ENCODE measurements around the gene SNTA1. TPM values are rescaled to one million over a fixed set of nuclear protein-coding genes. Genes with fewer than 3 reads are reported as not detected.

The SNTA1 gene
- total and polyA plus RNA-seq, 2 of the 13 experiments (the other 11 are each of a cell fraction or from before 2014, with no cell fraction given), result 16.4 to 18.3 TPM

DNA sequence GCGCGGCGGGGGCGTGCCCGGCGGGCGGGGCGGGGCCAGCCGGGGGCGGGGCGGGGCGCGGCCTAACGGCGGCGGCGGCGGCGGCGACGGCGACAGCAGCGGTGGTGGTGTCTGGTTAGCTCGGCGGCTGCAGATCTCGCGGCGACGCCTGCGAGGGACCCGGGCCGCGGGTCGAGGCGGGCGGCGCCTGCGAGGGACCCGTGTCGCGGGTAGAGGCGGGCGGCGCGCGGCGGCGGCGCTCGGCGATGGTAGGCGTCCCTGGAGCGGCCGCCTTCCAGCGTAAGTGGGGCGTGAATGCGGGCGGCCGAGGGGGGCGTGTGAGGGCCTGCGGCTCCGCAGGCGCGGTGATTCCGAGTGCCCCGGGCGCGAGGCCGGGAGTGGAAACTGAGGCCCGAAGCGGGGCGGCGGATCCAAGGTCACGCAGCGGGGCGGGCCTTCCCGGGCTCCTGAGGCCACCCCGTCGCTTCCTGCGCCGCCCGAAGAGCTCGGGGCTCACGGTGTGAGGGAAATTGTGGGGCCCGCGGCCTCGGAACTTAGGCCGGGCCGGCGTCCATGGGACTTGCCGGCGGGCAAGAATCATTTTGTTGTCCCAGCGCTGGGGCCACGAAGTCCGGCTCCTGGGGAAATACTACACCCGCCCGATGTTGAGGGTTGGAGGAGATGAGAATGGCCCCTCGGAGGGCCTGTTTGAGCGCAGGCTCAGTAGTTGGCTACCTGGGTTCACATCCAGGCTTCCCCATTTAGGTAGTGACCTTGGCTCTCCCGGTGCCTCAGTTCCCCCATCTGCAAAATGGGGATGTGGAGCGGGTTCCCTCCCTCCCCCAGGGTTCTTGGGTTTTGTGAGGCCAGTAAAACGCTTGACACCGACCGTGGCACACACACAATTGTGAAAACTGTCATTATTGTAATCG, 46.7 kb upstream of the SNTA1 start, which contains the start of gene CBFA2T2 (continued):
- TF ChIP-seq, protein P1, sequence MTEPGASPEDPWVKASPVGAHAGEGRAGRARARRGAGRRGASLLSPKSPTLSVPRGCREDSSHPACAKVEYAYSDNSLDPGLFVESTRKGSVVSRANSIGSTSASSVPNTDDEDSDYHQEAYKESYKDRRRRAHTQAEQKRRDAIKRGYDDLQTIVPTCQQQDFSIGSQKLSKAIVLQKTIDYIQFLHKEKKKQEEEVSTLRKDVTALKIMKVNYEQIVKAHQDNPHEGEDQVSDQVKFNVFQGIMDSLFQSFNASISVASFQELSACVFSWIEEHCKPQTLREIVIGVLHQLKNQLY (CRISPR knock-in tag; IDR thresholded peaks at IDR 0.05), result no peak
- TF ChIP-seq, protein P2, sequence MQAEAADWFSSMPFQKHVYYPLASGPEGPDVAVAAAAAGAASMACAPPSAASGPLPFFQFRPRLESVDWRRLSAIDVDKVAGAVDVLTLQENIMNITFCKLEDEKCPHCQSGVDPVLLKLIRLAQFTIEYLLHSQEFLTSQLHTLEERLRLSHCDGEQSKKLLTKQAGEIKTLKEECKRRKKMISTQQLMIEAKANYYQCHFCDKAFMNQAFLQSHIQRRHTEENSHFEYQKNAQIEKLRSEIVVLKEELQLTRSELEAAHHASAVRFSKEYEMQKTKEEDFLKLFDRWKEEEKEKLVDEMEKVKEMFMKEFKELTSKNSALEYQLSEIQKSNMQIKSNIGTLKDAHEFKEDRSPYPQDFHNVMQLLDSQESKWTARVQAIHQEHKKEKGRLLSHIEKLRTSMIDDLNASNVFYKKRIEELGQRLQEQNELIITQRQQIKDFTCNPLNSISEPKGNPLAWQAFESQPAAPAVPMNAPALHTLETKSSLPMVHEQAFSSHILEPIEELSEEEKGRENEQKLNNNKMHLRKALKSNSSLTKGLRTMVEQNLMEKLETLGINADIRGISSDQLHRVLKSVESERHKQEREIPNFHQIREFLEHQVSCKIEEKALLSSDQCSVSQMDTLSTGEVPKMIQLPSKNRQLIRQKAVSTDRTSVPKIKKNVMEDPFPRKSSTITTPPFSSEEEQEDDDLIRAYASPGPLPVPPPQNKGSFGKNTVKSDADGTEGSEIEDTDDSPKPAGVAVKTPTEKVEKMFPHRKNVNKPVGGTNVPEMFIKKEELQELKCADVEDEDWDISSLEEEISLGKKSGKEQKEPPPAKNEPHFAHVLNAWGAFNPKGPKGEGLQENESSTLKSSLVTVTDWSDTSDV (CRISPR knock-in tag; IDR thresholded peaks at IDR 0.05), result peak; percentile 97
- no peak for TF ChIP-seq ZNF296 (CRISPR knock-in tag; conservative IDR thresholded peaks at IDR 0.05)
- TF ChIP-seq ZNF644 (CRISPR knock-in tag; IDR thresholded peaks at IDR 0.05; ENCODE audit: low read depth), result 0 out of 2 replicates have a peak, but pooled peaks have one; percentile 1
- peak; percentile 64; the same call in 1 of the 2 replicates for TF ChIP-seq ZNF703 (CRISPR knock-in tag; IDR thresholded peaks at IDR 0.05; ENCODE audit: borderline replicate concordance)
- peak; percentile 2; the same call in 1 of the 2 replicates for TF ChIP-seq MYC (CRISPR knock-in tag; IDR thresholded peaks at IDR 0.05; ENCODE audit: borderline replicate concordance)
- no peak for TF ChIP-seq FOXM1 (CRISPR knock-in tag; IDR thresholded peaks at IDR 0.05)
- no peak; the same call in 1 of the 2 replicates for TF ChIP-seq ZNF782 (CRISPR knock-in tag; IDR thresholded peaks at IDR 0.05; ENCODE audit: borderline replicate concordance)
- TF ChIP-seq ZNF260 (CRISPR knock-in tag; IDR thresholded peaks at IDR 0.05; ENCODE audit: borderline replicate concordance, low read depth), result no peak
- no peak for TF ChIP-seq ZNF432 (CRISPR knock-in tag; IDR thresholded peaks at IDR 0.05; ENCODE audit: borderline replicate concordance)
- peak; percentile 69 for TF ChIP-seq KMT2A (CRISPR knock-in tag; IDR thresholded peaks at IDR 0.05)
- TF ChIP-seq, protein P3, sequence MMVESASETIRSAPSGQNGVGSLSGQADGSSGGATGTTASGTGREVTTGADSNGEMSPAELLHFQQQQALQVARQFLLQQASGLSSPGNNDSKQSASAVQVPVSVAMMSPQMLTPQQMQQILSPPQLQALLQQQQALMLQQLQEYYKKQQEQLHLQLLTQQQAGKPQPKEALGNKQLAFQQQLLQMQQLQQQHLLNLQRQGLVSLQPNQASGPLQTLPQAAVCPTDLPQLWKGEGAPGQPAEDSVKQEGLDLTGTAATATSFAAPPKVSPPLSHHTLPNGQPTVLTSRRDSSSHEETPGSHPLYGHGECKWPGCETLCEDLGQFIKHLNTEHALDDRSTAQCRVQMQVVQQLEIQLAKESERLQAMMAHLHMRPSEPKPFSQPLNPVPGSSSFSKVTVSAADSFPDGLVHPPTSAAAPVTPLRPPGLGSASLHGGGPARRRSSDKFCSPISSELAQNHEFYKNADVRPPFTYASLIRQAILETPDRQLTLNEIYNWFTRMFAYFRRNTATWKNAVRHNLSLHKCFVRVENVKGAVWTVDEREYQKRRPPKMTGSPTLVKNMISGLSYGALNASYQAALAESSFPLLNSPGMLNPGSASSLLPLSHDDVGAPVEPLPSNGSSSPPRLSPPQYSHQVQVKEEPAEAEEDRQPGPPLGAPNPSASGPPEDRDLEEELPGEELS (CRISPR knock-in tag; IDR thresholded peaks at IDR 0.05), result no peak
- TF ChIP-seq ZNF607 (CRISPR knock-in tag; IDR thresholded peaks at IDR 0.05; ENCODE audit: borderline replicate concordance), result peak; percentile 73
- TF ChIP-seq ZNF484 (CRISPR knock-in tag; IDR thresholded peaks at IDR 0.05; ENCODE audit: borderline replicate concordance, low read depth), result 0 out of 2 replicates have a peak, but pooled peaks have one; percentile 60
- no peak for TF ChIP-seq MAFK (conservative IDR thresholded peaks at IDR 0.05 in 1 of 2, IDR thresholded peaks at IDR 0.05 in 1 of 2; ENCODE audit: low read length in 2 of 2)
- 0 out of 2 replicates have a peak, but pooled peaks have one; percentile 9 for TF ChIP-seq MED1 (CRISPR knock-in tag; IDR thresholded peaks at IDR 0.05)
- TF ChIP-seq ZNF136 (CRISPR knock-in tag; IDR thresholded peaks at IDR 0.05; ENCODE audit: low read depth), result peak; percentile 57; the same call in 1 of the 2 replicates
- TF ChIP-seq TEAD2 (CRISPR knock-in tag; IDR thresholded peaks at IDR 0.05), result no peak
- no peak for TF ChIP-seq NFE2L2 (IDR thresholded peaks at IDR 0.05; ENCODE audit: low read length)
- no peak for TF ChIP-seq ZBTB21 (CRISPR knock-in tag; IDR thresholded peaks at IDR 0.05)
- TF ChIP-seq, protein P4, sequence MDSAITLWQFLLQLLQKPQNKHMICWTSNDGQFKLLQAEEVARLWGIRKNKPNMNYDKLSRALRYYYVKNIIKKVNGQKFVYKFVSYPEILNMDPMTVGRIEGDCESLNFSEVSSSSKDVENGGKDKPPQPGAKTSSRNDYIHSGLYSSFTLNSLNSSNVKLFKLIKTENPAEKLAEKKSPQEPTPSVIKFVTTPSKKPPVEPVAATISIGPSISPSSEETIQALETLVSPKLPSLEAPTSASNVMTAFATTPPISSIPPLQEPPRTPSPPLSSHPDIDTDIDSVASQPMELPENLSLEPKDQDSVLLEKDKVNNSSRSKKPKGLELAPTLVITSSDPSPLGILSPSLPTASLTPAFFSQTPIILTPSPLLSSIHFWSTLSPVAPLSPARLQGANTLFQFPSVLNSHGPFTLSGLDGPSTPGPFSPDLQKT (CRISPR knock-in tag; IDR thresholded peaks at IDR 0.05; ENCODE audit: borderline replicate concordance), result no peak
- no peak; the same call in 1 of the 2 replicates for TF ChIP-seq ZFP36L1 (CRISPR knock-in tag; IDR thresholded peaks at IDR 0.05)
- peak; percentile 49; the same call in 1 of the 2 replicates for TF ChIP-seq ZNF317 (CRISPR knock-in tag; IDR thresholded peaks at IDR 0.05)
